ENCODE measurements around the gene TSSC4. TPM values are rescaled to one million over a fixed set of nuclear protein-coding genes. Genes with fewer than 3 reads are reported as not detected.

TSSC4 gene
- total RNA-seq, 6 donors from 2014 or later = 28.9 to 69.4 (median 50.3) TPM

DNA sequence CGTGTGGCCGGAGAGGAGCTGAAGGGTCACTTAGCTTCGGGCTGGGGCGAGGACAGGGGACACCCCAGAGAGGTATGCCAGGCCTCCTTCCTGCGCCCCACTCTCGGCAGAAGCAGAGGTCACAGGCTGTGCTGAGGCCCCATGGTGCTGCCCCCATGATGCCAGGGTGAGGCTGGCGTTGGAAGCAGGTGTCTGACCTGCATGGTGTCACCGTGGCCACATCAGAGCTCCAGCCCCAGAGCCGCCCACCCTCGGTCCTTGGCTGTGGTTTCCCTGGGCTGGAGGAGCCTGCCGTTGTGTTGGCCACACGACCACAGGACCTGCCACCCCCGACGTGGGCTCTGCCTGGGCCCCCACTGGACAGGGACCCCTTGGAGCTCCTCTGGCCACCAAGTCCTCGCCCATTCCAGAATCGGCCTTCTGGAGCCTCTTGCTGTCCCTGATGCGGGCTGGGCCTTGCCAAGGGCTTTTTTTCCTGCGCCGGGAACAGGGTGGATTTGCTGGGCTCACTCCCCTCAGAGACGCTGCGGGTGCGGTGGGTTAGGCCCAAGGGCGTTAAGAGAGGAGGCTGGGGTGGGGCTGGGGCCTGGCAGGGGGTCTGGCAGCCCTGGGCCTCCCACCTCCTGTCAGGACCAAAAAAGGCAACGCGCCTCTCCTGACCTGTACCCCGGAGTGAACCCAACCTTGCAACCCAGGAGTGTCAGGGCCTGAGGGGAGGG, 8.2 kb upstream of the TSSC4 start:
- peaks cover 11 to 84% (median 68%) of the 10 kb centered on the region in 4 donors for H3K36me3 ChIP-seq
- WGBS, 2 donors = 87 to 94% methylated on average over 15 to 26 of the region's 26 CpGs
- peaks cover 37 to 49% (median 38%) of the 10 kb centered on the region in 4 donors for H3K4me1 ChIP-seq
- DNase-seq (peak in 1 of 2 donors; percentile 53), ATAC-seq (ENCODE audit: low FRiP score in 2 of 2) (no peak)
- peak overlapping the region in 2 of 4 donors; percentile 2 to 34 for H3K27ac ChIP-seq
- TF ChIP-seq POLR2AphosphoS5 (IDR thresholded peaks at IDR 0.05) = no peak
- TF ChIP-seq POLR2A (IDR thresholded peaks at IDR 0.05) = no peak
- no peak for TF ChIP-seq EP300 (IDR thresholded peaks at IDR 0.05)
- TF ChIP-seq, protein P1, sequence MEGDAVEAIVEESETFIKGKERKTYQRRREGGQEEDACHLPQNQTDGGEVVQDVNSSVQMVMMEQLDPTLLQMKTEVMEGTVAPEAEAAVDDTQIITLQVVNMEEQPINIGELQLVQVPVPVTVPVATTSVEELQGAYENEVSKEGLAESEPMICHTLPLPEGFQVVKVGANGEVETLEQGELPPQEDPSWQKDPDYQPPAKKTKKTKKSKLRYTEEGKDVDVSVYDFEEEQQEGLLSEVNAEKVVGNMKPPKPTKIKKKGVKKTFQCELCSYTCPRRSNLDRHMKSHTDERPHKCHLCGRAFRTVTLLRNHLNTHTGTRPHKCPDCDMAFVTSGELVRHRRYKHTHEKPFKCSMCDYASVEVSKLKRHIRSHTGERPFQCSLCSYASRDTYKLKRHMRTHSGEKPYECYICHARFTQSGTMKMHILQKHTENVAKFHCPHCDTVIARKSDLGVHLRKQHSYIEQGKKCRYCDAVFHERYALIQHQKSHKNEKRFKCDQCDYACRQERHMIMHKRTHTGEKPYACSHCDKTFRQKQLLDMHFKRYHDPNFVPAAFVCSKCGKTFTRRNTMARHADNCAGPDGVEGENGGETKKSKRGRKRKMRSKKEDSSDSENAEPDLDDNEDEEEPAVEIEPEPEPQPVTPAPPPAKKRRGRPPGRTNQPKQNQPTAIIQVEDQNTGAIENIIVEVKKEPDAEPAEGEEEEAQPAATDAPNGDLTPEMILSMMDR (IDR thresholded peaks at IDR 0.05) = no peak
- no peaks in the 10 kb centered on the region for H3K27me3 ChIP-seq
- H3K9me3 ChIP-seq = no peaks in the 10 kb centered on the region
- no peak overlapping the region for H3K4me3 ChIP-seq

DNA sequence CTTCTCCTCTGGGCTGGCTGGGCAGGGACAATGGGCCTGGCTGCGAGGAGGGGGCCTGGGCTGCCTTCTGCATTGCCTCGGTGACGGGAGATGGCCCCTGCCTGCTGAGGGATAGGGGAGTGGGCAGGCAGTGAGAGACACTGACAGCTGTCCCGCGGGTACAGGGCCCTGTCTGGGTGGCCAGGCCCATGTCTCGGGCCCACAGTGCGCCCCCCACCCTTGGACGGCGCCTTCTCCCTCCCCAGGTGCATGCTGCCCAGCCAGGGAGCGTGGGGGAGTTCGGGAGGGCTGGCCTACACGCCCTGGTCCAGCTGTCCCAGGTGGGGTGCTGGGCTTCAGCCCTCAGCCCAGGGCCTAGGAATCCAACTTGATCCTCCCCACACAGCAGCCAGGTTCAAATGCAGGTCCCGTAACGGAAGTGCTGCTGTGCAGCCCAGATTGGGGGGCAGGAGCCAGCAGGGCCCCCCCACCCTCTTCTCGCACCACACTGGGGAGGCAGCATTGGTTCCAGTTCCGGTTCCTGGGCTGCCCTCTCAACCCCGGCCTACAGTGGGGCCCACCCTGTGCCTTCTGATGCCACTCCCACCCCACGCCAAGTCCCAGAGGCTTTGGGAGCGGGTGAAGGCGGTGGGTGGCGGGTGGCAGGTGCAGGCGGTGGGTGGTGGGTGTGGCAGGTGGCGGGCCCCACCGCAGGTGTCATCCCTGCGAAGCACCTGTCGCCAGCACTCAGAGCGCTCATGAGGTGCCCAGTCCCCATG, 7.3 kb upstream of the TSSC4 start:
- peak in 1 of 2 donors; percentile 69 for DNase-seq
- no peaks in the 10 kb centered on the region for H3K9me3 ChIP-seq

DNA sequence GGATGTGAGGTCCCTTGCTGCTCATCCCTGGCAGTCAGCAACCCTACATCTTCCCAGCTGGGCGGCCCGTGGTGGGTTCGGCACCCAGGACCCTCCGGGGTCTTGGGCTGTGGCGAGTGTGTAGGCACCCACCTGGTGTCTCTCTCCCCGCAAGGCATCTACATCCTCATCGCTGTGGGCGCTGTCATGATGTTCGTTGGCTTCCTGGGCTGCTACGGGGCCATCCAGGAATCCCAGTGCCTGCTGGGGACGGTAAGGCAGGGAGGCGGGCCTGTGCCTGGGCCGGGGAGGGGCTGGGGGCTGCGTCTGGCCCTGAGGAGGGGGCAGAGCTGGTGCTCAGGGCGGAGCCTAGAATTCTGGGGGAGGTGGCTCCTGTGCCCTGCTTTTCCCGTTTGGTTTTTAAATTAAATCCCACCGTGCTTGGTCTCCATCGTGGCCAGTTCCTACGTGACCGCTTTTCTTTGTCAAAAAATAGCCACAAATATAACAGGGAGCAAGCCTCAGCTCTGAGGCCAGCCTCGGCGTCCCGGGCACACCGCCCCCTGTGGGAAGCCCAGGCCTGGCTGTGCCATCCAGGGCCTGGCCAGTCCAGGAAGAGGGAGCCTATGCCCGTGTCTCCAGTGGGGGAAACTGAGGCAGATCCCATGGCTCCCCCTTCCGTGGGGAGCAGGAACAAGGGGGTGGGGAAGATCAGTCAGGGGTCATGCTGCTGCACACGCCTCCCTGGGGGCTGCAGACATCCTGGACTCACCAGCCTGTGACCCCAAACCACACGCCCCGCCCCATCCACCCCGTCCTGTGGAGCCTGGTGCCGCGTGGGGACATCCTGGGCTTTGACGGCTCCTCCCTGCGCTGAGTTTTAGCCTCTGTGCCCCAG, 6.4 kb upstream of the TSSC4 start:
- TF ChIP-seq POLR2AphosphoS5 (IDR thresholded peaks at IDR 0.05) (no peak), POLR2A (IDR thresholded peaks at IDR 0.05) (no peak), EP300 (IDR thresholded peaks at IDR 0.05) (no peak)
- TF ChIP-seq, protein P1 (IDR thresholded peaks at IDR 0.05) = no peak
- peak overlapping the region in 2 of 4 donors; percentile 13 to 21 for H3K27ac ChIP-seq
- H3K36me3 ChIP-seq = peaks cover 11 to 87% (median 76%) of the 10 kb centered on the region in 4 donors
- H3K27me3 ChIP-seq = no peaks in the 10 kb centered on the region
- H3K4me1 ChIP-seq = peaks cover 24 to 41% (median 26%) of the 10 kb centered on the region in 4 donors
- 80 to 87% methylated on average over 17 to 30 of the region's 34 CpGs for WGBS, 2 donors
- no peaks in the 10 kb centered on the region for H3K9me3 ChIP-seq
- no peak for ATAC-seq (ENCODE audit: low FRiP score in 2 of 2)
- DNase-seq = peak in 1 of 2 donors; percentile 66
- no peak overlapping the region for H3K4me3 ChIP-seq

More for the DNA sequence above, 7.3 kb upstream of the TSSC4 start:
- no peak for ATAC-seq (ENCODE audit: low FRiP score in 2 of 2)
- Histone ChIP-seq H3K4me1 (peaks cover 28 to 41% (median 30%) of the 10 kb centered on the region in 4 donors), H3K4me3 (no peak overlapping the region), H3K27ac (peak overlapping the region in 1 of 4 donors; percentile 2), H3K36me3 (peaks cover 11 to 92% (median 73%) of the 10 kb centered on the region in 4 donors), H3K27me3 (no peaks in the 10 kb centered on the region)
- TF ChIP-seq, protein P1 (IDR thresholded peaks at IDR 0.05) = no peak
- TF ChIP-seq EP300 (IDR thresholded peaks at IDR 0.05) = no peak
- TF ChIP-seq POLR2A (IDR thresholded peaks at IDR 0.05) = no peak
- WGBS, 2 donors = 89 to 91% methylated on average over 7 to 26 of the region's 27 CpGs

DNA sequence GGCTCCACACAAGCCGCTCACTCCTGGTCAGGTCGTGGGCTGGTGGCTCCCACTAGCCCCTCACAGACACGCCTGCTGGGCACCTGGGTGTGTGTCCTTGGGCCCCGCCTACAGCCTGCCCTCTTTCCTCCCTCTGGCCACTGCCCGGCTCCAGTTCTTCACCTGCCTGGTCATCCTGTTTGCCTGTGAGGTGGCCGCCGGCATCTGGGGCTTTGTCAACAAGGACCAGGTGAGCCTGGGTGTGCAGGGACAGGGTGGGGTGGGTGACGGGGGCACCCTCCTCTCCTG, 5.8 kb upstream of the TSSC4 start:
- H3K9me3 ChIP-seq = no peaks in the 10 kb centered on the region
- peaks cover 24 to 41% (median 26%) of the 10 kb centered on the region in 4 donors for H3K4me1 ChIP-seq
- peak overlapping the region in 2 of 4 donors; percentile 13 to 21 for H3K27ac ChIP-seq
- peaks cover 11 to 87% (median 76%) of the 10 kb centered on the region in 4 donors for H3K36me3 ChIP-seq
- ATAC-seq (ENCODE audit: low FRiP score in 2 of 2) (no peak), DNase-seq (peak in 1 of 2 donors; percentile 55)
- no peaks in the 10 kb centered on the region for H3K27me3 ChIP-seq
- TF ChIP-seq EP300 (IDR thresholded peaks at IDR 0.05) = no peak
- TF ChIP-seq POLR2A (IDR thresholded peaks at IDR 0.05) = no peak
- TF ChIP-seq, protein P1 (IDR thresholded peaks at IDR 0.05) = no peak
- TF ChIP-seq POLR2AphosphoS5 (IDR thresholded peaks at IDR 0.05) = no peak
- no peak overlapping the region for H3K4me3 ChIP-seq
- WGBS, 2 donors = 85 to 87% methylated on average over 7 to 8 of the region's 8 CpGs
